Activated CD4-positive, alpha-beta T cell treated with anti-CD3 and anti-CD28 coated beads for 4 hours (primary cell): ENCODE data around the gene ATOSA.

Experiments used
- DNase-seq, 2 donors: peaks; one replicate each; pipeline ENCODE4 v3.0.0-alpha.2; 2020

ATOSA gene

GRCh38 chr15:52645916-52646315, 33.3 kb downstream of the ATOSA start:
- no peak for DNase-seq

GRCh38 chr15:52642386-52643361, 36.5 kb downstream of the ATOSA start:
- DNase-seq = no peak

GRCh38 chr15:52636459-52636858, 42.7 kb downstream of the ATOSA start:
- no peak for DNase-seq

GRCh38 chr15:52635908-52636307, 43.3 kb downstream of the ATOSA start:
- DNase-seq = no peak
